Hepatocyte (in vitro differentiated cells): ENCODE measurements around the gene GALNT13.

Experiments used
- CTCF ChIP-seq: fragments of 200-600 bp; sonication (generic); IDR thresholded peaks from 2 replicates; pipeline ENCODE4 v1.5.1; 2016; ENCODE audit warnings: antibody characterized with exemption, mild to moderate bottlenecking; ENCODE audit not compliant: poor library complexity
- EZH2 ChIP-seq: fragments of 200-600 bp; sonication (generic); IDR thresholded peaks from 2 replicates; pipeline ENCODE4 v1.6.1; 2016; ENCODE audit warnings: antibody characterized with exemption, mild to moderate bottlenecking, borderline replicate concordance

DNA sequence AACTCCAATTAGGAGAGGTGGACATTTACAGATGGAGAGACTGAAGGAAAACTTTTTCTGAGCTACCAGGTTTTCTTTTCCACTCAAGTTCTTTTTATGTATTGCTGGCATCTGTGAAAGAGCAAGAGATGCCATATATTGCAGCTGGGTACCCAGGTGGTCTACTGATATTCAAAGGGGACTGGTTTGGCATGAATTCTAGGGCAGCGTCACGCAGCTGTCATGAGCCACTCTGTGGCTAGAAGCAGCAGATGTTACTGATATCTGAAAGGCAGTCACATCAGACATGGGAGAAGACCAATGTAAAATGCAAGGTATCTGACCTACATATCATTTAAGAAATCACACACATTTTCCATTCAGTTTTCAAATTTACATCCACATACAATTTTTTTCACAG is 408.8 kb downstream of the GALNT13 start:
- TF ChIP-seq CTCF = no peak
- TF ChIP-seq EZH2 = no peak
